SH-SY5Y (cell line): Measurements from ENCODE around the gene CCNY.

Experiments
- GATA2 ChIP-seq: IDR thresholded peaks from 2 replicates; pipeline ENCODE4 v1.6.1; 2011; ENCODE audit warnings: mild to moderate bottlenecking, low read depth, low read length
- GATA3 ChIP-seq: IDR thresholded peaks from 2 replicates; pipeline ENCODE4 v1.6.1; 2011; ENCODE audit warnings: low read depth, mild to moderate bottlenecking, low read length, moderate library complexity

- TF ChIP-seq GATA2 (no peak), GATA3 (no peak)
Observed at GRCh38 chr10:35304649-35305048, 31.7 kb upstream of the CCNY start.
